ENCODE data around the gene RAP1GAP. TPM values are rescaled to one million over a fixed set of nuclear protein-coding genes. Genes with fewer than 3 reads are reported as not detected.

The RAP1GAP gene
- total RNA-seq, 2 donors from 2014 or later, result 10.5 to 16.4 TPM

Other genes starting within 250 kb of the RAP1GAP start
- gene NBPF3, start 229.2 kb downstream of the RAP1GAP start, total RNA-seq, result 1 to 10 TPM; 6.5 to 6.8 TPM
- gene ALPL, start 159.9 kb downstream of the RAP1GAP start, total RNA-seq, result 10 to 100 TPM; 14.7 to 38.5 TPM
- gene USP48, start 113.8 kb upstream of the RAP1GAP start, total RNA-seq, result 10 to 100 TPM; 41.1 to 41.3 TPM
- under 1 TPM in 1 of 2 donors, not detected in 1; 0.16 TPM for gene LDLRAD2, start 142.9 kb upstream of the RAP1GAP start, total RNA-seq

Data from left cardiac atrium (tissue), 2 donors.